Keratinocyte (primary cell): ENCODE data around the gene C4orf51.

Source experiments
- CTCF ChIP-seq, 3 experiments: IDR thresholded peaks in 1 of 3; conservative IDR thresholded peaks in 1 of 3; optimal IDR thresholded peaks in 1 of 3; 2 replicates in 2 of 3; 3 replicates in 1 of 3; pipeline versions ENCODE3 to v1.5.1; 2011; ENCODE audit warnings: low read length in 3 of 3, mild to moderate bottlenecking in 3 of 3, moderate library complexity in 2 of 3, control low read depth in 1 of 3, inconsistent platforms in 1 of 3; ENCODE audit not compliant: insufficient read depth in 2 of 3; ENCODE audit errors: extremely low read depth in 1 of 3
- EZH2 ChIP-seq: IDR thresholded peaks from one replicate; pipeline ENCODE4 v1.6.1; 2012; ENCODE audit warnings: inconsistent platforms, mild to moderate bottlenecking, low read length, moderate library complexity

- TF ChIP-seq CTCF (optimal IDR thresholded peaks at IDR 0.05 in 1 of 3, IDR thresholded peaks at IDR 0.05 in 1 of 3, conservative IDR thresholded peaks at IDR 0.05 in 1 of 3; ENCODE audit: extremely low read depth in 1 of 3, insufficient read depth in 2 of 3, low read length in 3 of 3) (no peak), EZH2 (no peak)
Measured at GRCh38 chr4:145635117-145635516, 44.8 kb upstream of the C4orf51 start.
